K562 (cell line): ENCODE measurements around the gene KISS1R. TPM values are rescaled to one million over a fixed set of nuclear protein-coding genes. Genes with fewer than 3 reads are reported as not detected.

Source experiments
- DLX4 ChIP-seq: fragments of 250-450 bp; sonication (Bioruptor Pico); IDR thresholded peaks from 2 replicates; pipeline ENCODE4 v1.6.1; 2021; ENCODE audit warnings: mild to moderate bottlenecking
- GABPA ChIP-seq: fragments of 200-800 bp; sonication (Bioruptor generic); conservative IDR thresholded peaks from 2 replicates; pipeline ENCODE4 v1.6.1; 2016; ENCODE audit warnings: low read depth, missing genetic modification characterization, missing compliant biosample characterization
- GABPB2 ChIP-seq: fragments of 250-450 bp; sonication (Bioruptor Pico); conservative IDR thresholded peaks from 2 replicates; pipeline ENCODE4 v1.5.1; 2021; ENCODE audit warnings: mild to moderate bottlenecking
- GATA2 ChIP-seq: sonication (generic); formaldehyde crosslinking; IDR thresholded peaks from 2 replicates; pipeline ENCODE4 v1.4.0; 2020; ENCODE audit warnings: mild to moderate bottlenecking, missing genetic modification reagents
- GTF2B ChIP-seq: IDR thresholded peaks from 2 replicates; pipeline ENCODE4 v1.6.1; 2011; ENCODE audit not compliant: insufficient read length; ENCODE audit errors: extremely low read depth
- HDAC2 ChIP-seq: fragments of 450-650 bp; IDR thresholded peaks from 2 replicates; pipeline ENCODE4 v1.6.1; 2016; ENCODE audit warnings: mild to moderate bottlenecking
- HMG20A ChIP-seq: fragments of 450-650 bp; formaldehyde crosslinking; conservative IDR thresholded peaks from 2 replicates; pipeline ENCODE4 v1.4.0; 2020; ENCODE audit warnings: mild to moderate bottlenecking, mixed read lengths
- ILK ChIP-seq: fragments of 450-650 bp; IDR thresholded peaks from 2 replicates; pipeline ENCODE4 v1.6.1; 2016; ENCODE audit warnings: missing genetic modification characterization, low read depth, mild to moderate bottlenecking, missing compliant biosample characterization, moderate library complexity, borderline replicate concordance
- MCM2 ChIP-seq: fragments of 450-650 bp; IDR thresholded peaks from 2 replicates; pipeline ENCODE4 v1.6.1; 2017; ENCODE audit warnings: low read depth, mild to moderate bottlenecking
- MYBL2 ChIP-seq, 2 experiments: fragments of 450-650 bp in 1 of 2; sonication (generic) in 1 of 2; formaldehyde crosslinking in 1 of 2; IDR thresholded peaks; 2 replicates each; pipeline versions ENCODE4 v1.6.1 to v1.8.1; 2017 to 2022; ENCODE audit warnings: borderline replicate concordance in 1 of 2, inconsistent platforms in 1 of 2, low read depth in 1 of 2, mild to moderate bottlenecking in 1 of 2, missing genetic modification reagents in 1 of 2, moderate library complexity in 1 of 2
- PHF21A ChIP-seq: fragments of 450-650 bp; IDR thresholded peaks from 2 replicates; pipeline ENCODE4 v1.6.1; 2017; ENCODE audit warnings: low read depth, borderline replicate concordance
- PHF8 ChIP-seq: fragments of 200-600 bp; sonication (generic); IDR thresholded peaks from 2 replicates; pipeline ENCODE4 v1.6.1; 2012; ENCODE audit warnings: mixed run types, mild to moderate bottlenecking, inconsistent platforms, low read length, moderate library complexity, borderline replicate concordance
- PHTF2 ChIP-seq: fragments of 250-450 bp; sonication (Bioruptor Pico); IDR thresholded peaks from 2 replicates; pipeline ENCODE4 v1.5.0; 2021; ENCODE audit warnings: mild to moderate bottlenecking
- POU5F1 ChIP-seq: fragments of 150-350 bp; IDR thresholded peaks from 2 replicates; pipeline ENCODE4 v1.6.1; 2014; ENCODE audit warnings: borderline replicate concordance, low read length, low read depth, mild to moderate bottlenecking; ENCODE audit not compliant: partially characterized antibody
- RBM22 ChIP-seq: fragments of 200-400 bp; formaldehyde crosslinking; IDR thresholded peaks from 2 replicates; pipeline ENCODE4 v1.6.1; 2018; ENCODE audit warnings: low read length, low read depth; ENCODE audit not compliant: poor library complexity, severe bottlenecking
- SAP30 ChIP-seq: fragments of 200-600 bp; sonication (generic); IDR thresholded peaks from 2 replicates; pipeline ENCODE4 v1.6.1; 2012; ENCODE audit warnings: borderline replicate concordance, low read depth, mild to moderate bottlenecking, moderate library complexity, low read length, control low read depth, inconsistent platforms; ENCODE audit not compliant: insufficient read depth, poor library complexity, severe bottlenecking
- SMAD1 ChIP-seq: fragments of 150-350 bp; IDR thresholded peaks from 2 replicates; pipeline ENCODE4 v1.6.1; 2014; ENCODE audit warnings: low read length, low read depth; ENCODE audit not compliant: partially characterized antibody
- SMC3 ChIP-seq: conservative IDR thresholded peaks from 2 replicates; pipeline ENCODE4 v1.6.1; 2011; ENCODE audit warnings: low read depth, low read length, improper control_type of control experiment; ENCODE audit not compliant: insufficient read depth
- SREBF2 ChIP-seq: sonication (generic); formaldehyde crosslinking; IDR thresholded peaks from 2 replicates; pipeline ENCODE4 v1.4.0; 2020; ENCODE audit warnings: mild to moderate bottlenecking, missing genetic modification reagents
- STAT5A ChIP-seq: IDR thresholded peaks from 2 replicates; pipeline ENCODE4 v1.6.1; 2012; ENCODE audit warnings: low read length, inconsistent platforms, borderline replicate concordance
- U2AF1 ChIP-seq: fragments of 200-400 bp; formaldehyde crosslinking; optimal IDR thresholded peaks from 2 replicates; pipeline ENCODE3; 2017; ENCODE audit warnings: mild to moderate bottlenecking, low read depth, low read length, moderate library complexity
- U2AF2 ChIP-seq: fragments of 200-400 bp; formaldehyde crosslinking; optimal IDR thresholded peaks from 2 replicates; pipeline ENCODE3; 2017; ENCODE audit warnings: low read depth, mild to moderate bottlenecking, low read length
- ZBTB17 ChIP-seq: fragments of 450-650 bp; formaldehyde crosslinking; IDR thresholded peaks from 2 replicates; pipeline ENCODE4 v1.4.0; 2020; ENCODE audit warnings: mild to moderate bottlenecking
- ZC3H11A ChIP-seq: IDR thresholded peaks from 2 replicates; pipeline ENCODE4 v1.6.1; 2012; ENCODE audit warnings: low read depth, low read length, improper control_type of control experiment
- ZNF133 ChIP-seq: fragments of 250-450 bp; sonication (Bioruptor Pico); IDR thresholded peaks from 2 replicates; pipeline ENCODE4 v1.4.0; 2020; ENCODE audit warnings: mild to moderate bottlenecking
- ZNF165 ChIP-seq: fragments of 250-450 bp; sonication (Bioruptor Pico); IDR thresholded peaks from 2 replicates; pipeline ENCODE4 v1.4.0; 2020; ENCODE audit warnings: borderline replicate concordance
- polyA plus RNA-seq, 8 experiments: library from polyadenylated mRNA; depleted of rRNA in 4 of 8; stranded (reverse) in 5 of 8; unstranded in 3 of 8; fragments of >200 nt; fragmentation: Nextera tagmentation in 2 of 8; fragmentation: Illumina TruSeq in 1 of 8; extraction: Ambion mirVana in 2 of 8; extraction: Trizol in 1 of 8; gene quantifications; 2 replicates each; pipeline versions ENCODE4 v1.2.1 to v1.2.3, GENCODE V29; 2011 to 2014; ENCODE audit warnings: inconsistent platforms in 1 of 8, missing spikeins in 1 of 8
- total RNA-seq, 7 experiments: library from RNA; depleted of rRNA in 6 of 7; stranded (reverse); fragments of >200 nt in 6 of 7; fragmentation: Illumina TruSeq in 2 of 7; extraction: Trizol in 2 of 7; gene quantifications; 2 replicates each; pipeline versions ENCODE4 v1.2.1 to v1.2.3, GENCODE V29; 2011 to 2021; ENCODE audit warnings: low replicate concordance in 1 of 7
- TF ChIP-seq, protein P1 (sequence below): fragments of 450-650 bp; formaldehyde crosslinking; IDR thresholded peaks from 2 replicates; pipeline ENCODE4 v1.4.0; 2020; ENCODE audit warnings: mild to moderate bottlenecking

KISS1R gene
- total and polyA plus RNA-seq, 9 of the 15 experiments (the other 6 are each of a cell fraction or from before 2014, with no cell fraction given), result 0.37 to 39.4 (median 2.0) TPM

DNA sequence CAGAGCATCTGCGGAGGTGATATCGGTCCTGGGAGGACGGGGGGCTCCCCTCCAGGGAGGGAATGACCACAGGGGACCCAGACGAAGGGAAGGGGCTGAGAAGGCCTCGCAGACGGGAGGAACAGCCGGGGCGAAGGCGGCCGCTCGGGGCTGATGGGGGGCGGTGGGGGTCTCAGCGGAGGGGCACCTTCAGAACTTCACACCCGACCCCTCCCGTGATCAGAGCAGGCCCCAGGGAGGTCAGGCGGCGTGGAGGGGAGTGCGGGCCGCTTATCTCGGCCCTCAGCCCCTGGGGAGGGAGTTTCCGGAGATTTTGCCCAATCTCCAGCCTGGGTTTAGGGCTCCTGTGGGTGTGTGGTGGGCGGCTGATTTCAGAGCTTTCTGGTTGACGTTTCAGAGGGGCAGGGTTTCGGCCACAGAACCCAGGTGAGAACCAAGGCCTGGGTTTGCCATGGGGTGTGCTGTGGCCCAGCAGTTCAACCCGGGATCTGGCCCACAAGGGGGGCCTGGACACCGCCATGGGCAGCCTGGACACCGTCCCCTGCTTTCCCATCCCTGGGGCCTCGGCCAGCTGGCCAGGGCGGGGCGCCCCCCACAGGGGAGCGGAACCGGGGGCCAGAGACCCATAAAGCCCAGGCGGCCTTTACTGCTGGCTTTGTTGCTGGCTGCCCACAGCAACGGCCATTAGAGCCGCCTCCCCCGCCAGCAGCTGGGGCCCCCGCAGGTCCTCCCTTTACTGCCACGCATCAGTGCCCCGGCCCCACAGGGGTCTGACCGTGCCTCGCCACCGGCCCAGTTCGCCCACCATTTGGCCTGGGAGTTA, 37.8 kb downstream of the KISS1R start (continued):
- no peak for TF ChIP-seq SAP30
- TF ChIP-seq SMAD1, result no peak
- no peak for TF ChIP-seq POU5F1
- TF ChIP-seq GABPB2 (CRISPR knock-in tag), result no peak
- TF ChIP-seq U2AF1, result no peak
- no peak for TF ChIP-seq DLX4 (CRISPR knock-in tag)
- no peak for TF ChIP-seq SMC3
- TF ChIP-seq ZC3H11A, result no peak
- TF ChIP-seq HMG20A (CRISPR knock-in tag), result no peak
- TF ChIP-seq HDAC2, result peak; percentile 83
- no peak for TF ChIP-seq MYBL2 (IDR thresholded peaks at IDR 0.05; ENCODE audit: low read depth)
- TF ChIP-seq MYBL2 (CRISPR knock-in tag; IDR thresholded peaks at IDR 0.05; ENCODE audit: borderline replicate concordance), result no peak
- TF ChIP-seq GABPA (tag), result peak; percentile 72
- TF ChIP-seq, protein P1, sequence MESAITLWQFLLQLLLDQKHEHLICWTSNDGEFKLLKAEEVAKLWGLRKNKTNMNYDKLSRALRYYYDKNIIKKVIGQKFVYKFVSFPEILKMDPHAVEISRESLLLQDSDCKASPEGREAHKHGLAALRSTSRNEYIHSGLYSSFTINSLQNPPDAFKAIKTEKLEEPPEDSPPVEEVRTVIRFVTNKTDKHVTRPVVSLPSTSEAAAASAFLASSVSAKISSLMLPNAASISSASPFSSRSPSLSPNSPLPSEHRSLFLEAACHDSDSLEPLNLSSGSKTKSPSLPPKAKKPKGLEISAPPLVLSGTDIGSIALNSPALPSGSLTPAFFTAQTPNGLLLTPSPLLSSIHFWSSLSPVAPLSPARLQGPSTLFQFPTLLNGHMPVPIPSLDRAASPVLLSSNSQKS (CRISPR knock-in tag), result no peak
- peak; percentile 33; the same call in 1 of the 2 replicates for TF ChIP-seq STAT5A
- no peak for TF ChIP-seq ILK
- TF ChIP-seq ZBTB17 (CRISPR knock-in tag), result peak; percentile 34
- 0 out of 2 replicates have a peak, but pooled peaks have one; percentile 22 for TF ChIP-seq GATA2 (CRISPR knock-in tag)
- no peak for TF ChIP-seq ZNF165
- TF ChIP-seq SREBF2, result no peak
- no peak for TF ChIP-seq MCM2
- no peak for TF ChIP-seq U2AF2
- peak; percentile 26; the same call in 1 of the 2 replicates for TF ChIP-seq PHF8
- no peak for TF ChIP-seq GTF2B
- no peak for TF ChIP-seq RBM22
- TF ChIP-seq PHF21A, result peak; percentile 98
- no peak for TF ChIP-seq ZNF133 (CRISPR knock-in tag)
- no peak for TF ChIP-seq PHTF2
